Endothelial cell of umbilical vein (primary cell): ENCODE results near the gene SLC22A3. TPM values are rescaled to one million over a fixed set of nuclear protein-coding genes. Genes with fewer than 3 reads are reported as not detected.

Source experiments
- BruUV-seq: library from RNA; stranded (reverse); fragments of 400-500 nt; replicated peaks from 2 replicates; lab custom pipeline; 2021; lab: Mats Ljungman, UMichigan
- CTCF ChIA-PET: fragments of 300-600, 350-600 bp; sonication (Branson Sonifier 250); formaldehyde crosslinking; loops from one replicate; lab custom pipeline; 2021; ENCODE audit warnings: antibody characterized with exemption, inconsistent platforms; lab: Charles Lee
- POLR2A ChIA-PET: fragments of 300-600, 350-600 bp; sonication (Branson Sonifier 250); formaldehyde crosslinking; loops from one replicate; lab custom pipeline; 2021; ENCODE audit warnings: antibody characterized with exemption, inconsistent platforms; lab: Charles Lee
- DNase-seq: peaks from one replicate; pipeline ENCODE4 v3.0.0-alpha.2; 2011; ENCODE audit warnings: low read depth, low spot score
- FAIRE-seq: peaks from 2 replicates; lab custom pipeline; 2011; peaks lifted over from hg19 to GRCh38; lab: Jason Lieb, UNC
- H2AFZ ChIP-seq: 2 replicates; pipeline ENCODE4 v1.6.0; 2012; ENCODE audit warnings: low read depth, low read length, control low read depth, inconsistent platforms
- H3K27ac ChIP-seq: 2 replicates; pipeline ENCODE4 v1.5.1; 2011; ENCODE audit warnings: low read depth, mild to moderate bottlenecking, control low read depth, low read length, moderate library complexity; ENCODE audit not compliant: insufficient read depth
- H3K27me3 ChIP-seq, 2 experiments: 2 replicates each; pipeline versions ENCODE4 v1.6.0 to v1.6.1; 2011; ENCODE audit warnings: low read length in 2 of 2, mixed read lengths in 1 of 2; ENCODE audit not compliant: control insufficient read depth in 2 of 2, insufficient read depth in 2 of 2
- H3K36me3 ChIP-seq, 2 experiments: 2 replicates in 1 of 2; 3 replicates in 1 of 2; pipeline ENCODE4 v1.5.1; 2011; ENCODE audit warnings: low read length in 2 of 2, mild to moderate bottlenecking in 1 of 2, moderate library complexity in 1 of 2; ENCODE audit not compliant: control insufficient read depth in 2 of 2, insufficient read depth in 2 of 2; ENCODE audit errors: extremely low read depth in 1 of 2
- H3K4me1 ChIP-seq: 3 replicates; pipeline ENCODE4 v1.5.1; 2011; ENCODE audit warnings: mild to moderate bottlenecking, low read length; ENCODE audit not compliant: control insufficient read depth, insufficient read depth; ENCODE audit errors: extremely low read depth
- H3K4me2 ChIP-seq: 2 replicates; pipeline ENCODE4 v1.6.1; 2011; ENCODE audit warnings: low read length, control low read depth, mixed read lengths; ENCODE audit not compliant: insufficient read depth
- H3K4me3 ChIP-seq, 3 experiments: fragments of 200-600 bp in 1 of 3; sonication (generic), shearing (Covaris generic) in 1 of 3; replicated peaks in 1 of 3; 2 replicates each; pipeline ENCODE4 v1.5.1; 2011 to 2016; ENCODE audit warnings: control low read depth in 3 of 3, low read length in 3 of 3, mild to moderate bottlenecking in 2 of 3, inconsistent platforms in 1 of 3, low read depth in 1 of 3, moderate library complexity in 1 of 3; ENCODE audit not compliant: insufficient read depth in 1 of 3
- H3K79me2 ChIP-seq: 2 replicates; pipeline ENCODE4 v1.6.0; 2012; ENCODE audit warnings: low read length, inconsistent platforms; ENCODE audit not compliant: control insufficient read depth, insufficient read depth
- H3K9ac ChIP-seq: replicated peaks from 2 replicates; pipeline ENCODE3; 2011; ENCODE audit warnings: low read length, control low read depth; ENCODE audit not compliant: insufficient read depth; ENCODE audit errors: extremely low read depth
- H3K9me1 ChIP-seq: replicated peaks from 3 replicates; pipeline ENCODE4 v1.6.0; 2011; ENCODE audit warnings: mild to moderate bottlenecking, low read length; ENCODE audit not compliant: control insufficient read depth, insufficient read depth; ENCODE audit errors: extremely low read depth
- H3K9me3 ChIP-seq: replicated peaks from 2 replicates; pipeline ENCODE4 v1.5.1; 2012; ENCODE audit warnings: low read length, inconsistent platforms; ENCODE audit not compliant: control insufficient read depth, insufficient read depth
- H4K20me1 ChIP-seq: replicated peaks from 2 replicates; pipeline ENCODE3; 2011; ENCODE audit warnings: mild to moderate bottlenecking, low read length; ENCODE audit not compliant: control insufficient read depth, insufficient read depth; ENCODE audit errors: extremely low read depth
- CTCF ChIP-seq, 2 donors: IDR thresholded peaks; 1 replicate in 1 of 2; 2 replicates in 1 of 2; pipeline ENCODE4 v1.5.1; 2011; ENCODE audit warnings: low read length in 2 of 2, mild to moderate bottlenecking in 2 of 2, moderate library complexity in 2 of 2, control low read depth in 1 of 2, inconsistent platforms in 1 of 2, low read depth in 1 of 2; ENCODE audit not compliant: insufficient read depth in 1 of 2; ENCODE audit errors: extremely low read depth in 1 of 2
- GATA2 ChIP-seq: IDR thresholded peaks from 2 replicates; pipeline ENCODE4 v1.7.0; 2011; ENCODE audit warnings: low read depth, mild to moderate bottlenecking, moderate library complexity, mixed read lengths, low read length; ENCODE audit not compliant: insufficient read length, insufficient read depth
- MAX ChIP-seq: IDR thresholded peaks from 2 replicates; pipeline ENCODE4 v1.6.1; 2011; ENCODE audit not compliant: insufficient read depth, insufficient read length
- MYC ChIP-seq: IDR thresholded peaks from one replicate; pipeline ENCODE4 v1.6.1; 2011; ENCODE audit warnings: mild to moderate bottlenecking, low read depth, low read length
- POLR2A ChIP-seq: IDR thresholded peaks from 2 replicates; pipeline ENCODE4 v1.6.1; 2012; ENCODE audit warnings: low read depth, mild to moderate bottlenecking, control low read depth, low read length
- POLR2AphosphoS5 ChIP-seq: IDR thresholded peaks from 2 replicates; pipeline ENCODE4 v1.6.1; 2012; ENCODE audit warnings: low read depth, mild to moderate bottlenecking, control low read depth, low read length, moderate library complexity; ENCODE audit not compliant: insufficient read depth
- dilution Hi-C: fragments of 300-500 bp; cut with MboI; formaldehyde crosslinking; loops from one replicate; pipeline ENCODE4 v1.15.0; 2019; ENCODE audit warnings: low sequenced_read_pairs; ENCODE audit not compliant: extremely low pct_ligation_motif_present
- intact Hi-C: fragments of 100-400 bp; cut with micrococcal nuclease; formaldehyde crosslinking; loops from one replicate; pipeline ENCODE4 v1.10.0; 2022
- polyA plus RNA-seq, 4 experiments: library from polyadenylated mRNA; depleted of rRNA in 3 of 4; stranded (reverse) in 3 of 4; unstranded in 1 of 4; fragments of >200 nt; gene quantifications; 2 replicates each; pipeline versions ENCODE4 v1.2.1 to v1.2.3, GENCODE V29; 2011 to 2012; ENCODE audit warnings: missing spikeins in 1 of 4
- total RNA-seq: library from RNA; stranded (reverse); gene quantifications from 2 replicates; pipeline ENCODE4 v1.2.3, GENCODE V29; 2021

SLC22A3 gene
- total and polyA plus RNA-seq, 2 donors (not counting 3 experiments of a cell fraction or from before 2014, with no cell fraction given) = not detected

- Histone ChIP-seq H4K20me1 (no peaks in the 10 kb centered on the region), H3K36me3 (no peaks in the 10 kb centered on the region), H3K4me1 (no peaks in the 10 kb centered on the region), H2AFZ (no peak overlapping the region), H3K27ac (no peak overlapping the region), H3K9me3 (no peaks in the 10 kb centered on the region), H3K79me2 (no peaks in the 10 kb centered on the region), H3K9ac (no peak overlapping the region), H3K27me3 (no peaks in the 10 kb centered on the region), H3K9me1 (no peaks in the 10 kb centered on the region), H3K4me2 (no peak overlapping the region), H3K4me3 (no peak overlapping the region)
- dilution Hi-C loops (no loop called here), intact Hi-C loops (no loop called here)
- FAIRE-seq = no peak
- BruUV-seq = no TSS peak
- TF ChIP-seq POLR2A (no peak), GATA2 (no peak), POLR2AphosphoS5 (no peak), MYC (no peak)
- POLR2A ChIA-PET = no interaction called here
- CTCF ChIA-PET = no interaction called here
- DNase-seq = no peak
These were observed 28.3 kb downstream of the SLC22A3 start for GRCh38 chr6:160376445-160376844.

- Histone ChIP-seq H3K27ac (no peak overlapping the region), H3K27me3 (no peaks in the 10 kb centered on the region), H3K4me3 (no peak overlapping the region), H3K9ac (no peak overlapping the region), H4K20me1 (no peaks in the 10 kb centered on the region), H3K4me1 (no peaks in the 10 kb centered on the region), H3K4me2 (no peak overlapping the region), H2AFZ (no peak overlapping the region), H3K9me3 (no peaks in the 10 kb centered on the region), H3K36me3 (no peaks in the 10 kb centered on the region), H3K9me1 (no peaks in the 10 kb centered on the region), H3K79me2 (no peaks in the 10 kb centered on the region)
- no TSS peak for BruUV-seq
- TF ChIP-seq MAX = no peak
- TF ChIP-seq CTCF (IDR thresholded peaks at IDR 0.05; ENCODE audit: extremely low read depth in 1 of 2, insufficient read depth in 1 of 2, low read depth in 1 of 2, low read length in 2 of 2) = no peak
- TF ChIP-seq GATA2 = no peak
- intact Hi-C loops (no loop called here), dilution Hi-C loops (no loop called here)
- DNase-seq = no peak
- ChIA-PET CTCF (no interaction called here), POLR2A (no interaction called here)
- no peak for FAIRE-seq
These were observed 30.0 kb downstream of the SLC22A3 start for GRCh38 chr6:160378218-160378617.
